Islet of Langerhans (tissue), 1 donor: ENCODE data around the gene DUSP15.

ENCODE experiments used
- FAIRE-seq: peaks from one replicate; lab custom pipeline; 2011; peaks lifted over from hg19 to GRCh38; lab: Jason Lieb, UNC

The DUSP15 gene

DNA sequence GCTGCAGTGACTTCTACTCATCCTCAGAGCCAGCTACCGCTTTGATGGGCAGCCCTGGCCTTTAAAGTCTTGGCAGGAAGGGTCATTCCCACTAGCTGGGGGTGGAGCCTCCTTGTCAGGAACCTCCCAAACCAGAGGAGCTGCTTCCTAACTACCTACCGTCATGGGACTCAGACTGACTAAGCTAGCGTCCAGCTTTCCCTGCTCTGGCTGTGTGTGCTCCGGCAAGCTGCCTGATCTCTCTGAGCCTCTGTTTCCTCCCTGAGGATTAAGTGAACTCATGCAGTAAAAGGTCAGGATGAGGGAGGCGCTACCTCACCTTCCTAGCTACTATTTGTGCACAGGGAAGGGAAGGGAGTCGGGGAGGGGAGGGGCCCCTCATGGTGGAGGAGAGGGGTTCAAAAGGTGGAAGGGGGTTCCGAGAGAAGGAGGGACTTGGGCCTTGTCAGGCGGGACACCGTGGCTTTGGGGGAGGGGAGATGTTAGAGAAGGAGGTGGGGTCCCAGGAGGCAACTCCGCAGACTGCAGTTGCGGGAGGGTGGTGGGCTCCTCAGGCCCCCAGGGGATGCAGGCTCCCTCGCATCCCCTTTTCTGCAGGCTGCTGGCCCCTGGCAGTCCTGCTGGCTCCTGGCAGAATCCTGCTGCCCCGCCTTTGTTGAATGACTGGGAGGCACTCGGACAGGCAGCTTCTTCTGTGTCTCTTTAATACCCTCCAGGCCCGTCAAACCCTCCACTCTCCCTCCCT lies 9.8 kb downstream of the DUSP15 start:
- no peak for FAIRE-seq

DNA sequence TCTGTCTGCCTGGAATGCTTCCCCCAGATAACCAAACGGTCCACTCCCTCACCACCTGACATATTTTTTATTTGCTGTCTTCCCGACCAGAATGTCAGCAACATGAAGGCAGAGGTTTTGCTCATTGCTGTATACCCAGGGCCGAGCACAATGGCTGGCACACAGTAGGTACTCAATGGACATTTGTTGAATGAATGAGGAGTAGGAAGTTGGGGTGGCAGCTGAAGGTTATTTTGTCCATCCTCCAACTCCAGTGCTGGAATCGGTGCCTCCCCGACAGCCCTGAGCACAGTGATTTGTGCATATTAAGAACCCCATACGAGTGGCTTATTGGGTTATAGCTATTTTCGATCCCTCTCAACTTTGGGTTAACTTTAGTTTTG lies 10.3 kb downstream of the DUSP15 start:
- no peak for FAIRE-seq

DNA sequence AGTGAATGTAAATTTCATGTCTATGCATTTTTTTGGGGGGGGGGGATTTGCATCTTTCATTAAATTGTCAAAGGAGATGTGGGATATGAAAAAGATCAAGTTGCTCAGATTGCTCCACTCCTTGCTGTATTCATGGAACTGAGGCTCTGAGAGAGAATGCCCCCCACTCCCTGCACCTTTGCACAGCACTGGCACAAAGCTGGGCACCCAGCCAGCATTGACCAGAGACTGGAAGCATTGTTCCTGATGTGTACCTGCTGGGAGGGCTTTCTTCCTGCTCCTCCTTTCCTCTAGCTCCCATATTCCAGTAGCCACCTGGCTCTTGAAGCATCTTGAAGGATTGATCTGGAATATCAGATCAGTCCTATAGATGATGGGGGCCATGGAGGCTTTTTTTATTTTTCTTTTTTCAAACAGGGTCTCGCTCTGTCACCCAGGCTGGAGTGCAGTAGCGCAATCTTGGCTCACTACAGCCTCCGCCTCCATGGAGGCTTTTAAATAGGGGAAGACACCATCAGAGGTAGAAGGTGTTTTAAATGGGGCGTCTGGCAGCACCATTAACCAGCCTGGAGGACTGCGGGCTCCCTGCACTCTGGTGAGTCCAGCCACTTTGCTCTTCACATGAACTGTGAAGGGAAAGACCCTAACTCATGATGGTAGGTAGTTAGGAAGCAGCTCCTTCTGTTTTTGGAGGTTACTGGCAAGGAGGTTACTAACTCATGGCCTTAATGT lies 10.9 kb downstream of the DUSP15 start:
- no peak for FAIRE-seq

DNA sequence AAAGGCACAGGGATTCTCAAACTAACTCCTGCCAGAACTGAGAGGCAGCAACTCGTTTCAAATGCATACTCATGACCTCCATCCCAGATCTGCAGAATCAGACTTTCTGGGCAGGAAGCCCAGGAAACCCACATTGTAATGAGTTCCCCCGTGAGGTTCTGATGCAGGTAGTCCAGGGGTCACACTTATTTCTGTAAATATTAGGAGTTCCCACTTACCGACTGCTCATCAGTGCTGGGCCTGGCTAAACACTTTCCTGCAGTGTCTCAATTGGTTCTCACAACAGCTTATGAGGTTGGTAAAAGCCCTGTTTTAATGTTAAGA lies 11.6 kb downstream of the DUSP15 start:
- no peak for FAIRE-seq

DNA sequence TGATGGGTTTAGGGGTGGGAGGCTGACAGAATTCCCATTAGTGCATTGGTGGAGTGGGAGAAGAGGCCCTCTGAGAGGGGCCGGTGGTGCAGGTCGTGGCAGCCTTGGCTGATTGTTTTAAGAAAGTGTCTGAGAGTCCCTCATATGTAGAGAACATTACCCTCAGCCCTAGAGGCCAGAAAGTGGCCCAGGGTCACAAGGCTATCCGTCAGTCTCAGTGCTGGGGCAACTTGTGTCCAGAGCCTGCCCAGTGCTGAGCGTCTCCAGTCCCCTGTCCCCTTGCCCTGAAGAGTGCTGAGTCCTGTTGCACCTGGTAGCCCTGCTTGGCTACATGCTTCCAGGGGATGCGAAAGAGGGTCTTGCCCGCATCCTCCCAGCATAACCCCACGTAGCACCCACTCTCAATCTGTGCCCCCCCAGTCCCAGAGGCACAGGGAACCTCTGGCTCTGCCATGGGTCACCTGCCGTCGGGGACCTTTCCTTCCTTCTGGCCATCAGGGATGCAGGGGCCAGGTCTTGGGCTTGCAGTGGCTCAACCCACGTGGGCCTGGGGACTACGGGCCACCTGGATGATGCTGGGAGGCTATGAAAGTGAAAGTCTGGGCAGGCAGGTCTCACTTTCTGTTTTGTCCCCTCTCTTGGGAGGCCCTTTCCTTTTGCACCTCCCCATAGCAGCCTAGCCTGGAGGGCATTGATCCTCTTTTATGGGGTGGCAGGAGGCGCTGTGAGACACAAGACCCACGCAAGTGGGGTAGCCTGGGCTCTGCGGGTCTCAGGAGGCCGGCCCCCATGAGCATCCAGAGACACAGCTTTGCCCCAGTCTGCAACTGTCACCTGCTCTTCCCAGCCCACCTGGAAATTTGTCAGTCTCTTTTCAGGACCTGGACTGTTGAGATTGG lies 12.2 kb downstream of the DUSP15 start:
- FAIRE-seq: no peak

DNA sequence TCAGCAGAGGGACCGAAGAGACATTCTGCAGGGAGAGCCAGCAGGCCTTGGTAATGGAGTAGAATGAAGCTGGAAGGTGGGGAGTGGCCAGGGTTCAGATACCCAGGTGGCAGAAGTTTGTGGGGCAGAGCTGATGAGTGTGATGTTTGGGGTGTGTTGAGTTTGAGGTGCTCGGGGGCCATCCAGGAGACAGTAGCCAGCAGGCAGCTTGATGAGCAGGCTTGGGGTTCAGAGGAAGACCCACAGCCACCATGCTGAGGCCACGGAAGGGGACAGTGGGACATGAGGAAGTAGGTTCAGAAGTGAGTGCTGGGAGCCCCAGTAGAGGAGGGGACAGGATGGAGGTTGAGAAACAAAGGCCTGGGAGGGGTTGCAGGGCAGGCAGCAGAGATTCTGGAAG lies 13.8 kb downstream of the DUSP15 start:
- FAIRE-seq: no peak

DNA sequence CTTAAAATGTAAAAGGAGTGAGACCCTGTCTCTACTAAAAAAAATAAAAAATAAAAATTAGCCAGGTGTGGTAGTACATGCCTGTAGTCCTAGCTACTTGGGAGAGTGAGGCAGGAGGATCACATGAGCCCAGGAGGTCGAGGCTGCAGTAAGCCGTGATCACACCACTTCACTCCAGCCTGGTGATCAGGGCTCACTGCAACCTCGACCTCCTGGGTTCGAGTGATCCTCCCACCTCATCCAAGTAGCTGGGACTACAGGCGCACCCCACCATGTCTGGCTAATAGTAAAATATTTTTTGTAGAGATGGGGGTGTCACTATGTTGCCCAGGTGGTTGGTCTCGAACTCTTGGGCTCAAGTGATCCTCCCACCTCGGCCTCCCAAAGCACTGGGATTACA lies 16.8 kb downstream of the DUSP15 start:
- no peak for FAIRE-seq

DNA sequence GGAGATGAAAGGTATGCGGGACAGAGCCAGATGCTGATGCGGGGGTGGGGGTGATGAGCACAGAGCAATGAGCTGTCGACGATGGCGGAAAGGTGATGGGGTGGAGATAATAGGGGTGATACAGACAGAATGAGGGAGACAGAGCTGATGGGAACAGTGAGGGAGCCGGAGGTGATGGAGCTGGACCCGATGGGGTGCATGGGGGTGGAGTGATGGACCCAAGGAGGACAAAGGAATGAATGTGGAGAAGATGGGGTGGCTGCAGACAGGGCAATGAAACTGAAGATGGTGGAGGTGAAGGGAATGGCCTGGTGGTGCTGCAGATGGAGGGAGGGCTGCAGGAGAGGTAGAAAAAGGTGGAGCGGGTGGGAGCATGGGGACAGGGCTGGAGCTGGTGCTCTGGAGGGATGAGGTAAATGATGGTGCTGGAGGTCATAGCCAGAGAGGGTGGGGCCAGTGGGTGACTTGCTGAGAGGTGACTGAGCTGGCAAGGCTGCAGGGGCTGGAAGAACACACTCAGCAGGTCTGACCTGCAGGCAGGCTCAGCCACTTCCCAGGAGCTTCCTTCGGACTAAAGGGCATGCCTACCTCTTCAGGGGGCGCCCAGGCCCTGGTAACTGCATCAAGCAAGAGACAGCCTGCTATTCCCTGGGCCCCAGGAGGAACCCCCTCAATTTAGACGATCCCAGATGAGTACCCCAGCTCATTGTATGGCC lies 18.9 kb downstream of the DUSP15 start:
- no peak for FAIRE-seq

DNA sequence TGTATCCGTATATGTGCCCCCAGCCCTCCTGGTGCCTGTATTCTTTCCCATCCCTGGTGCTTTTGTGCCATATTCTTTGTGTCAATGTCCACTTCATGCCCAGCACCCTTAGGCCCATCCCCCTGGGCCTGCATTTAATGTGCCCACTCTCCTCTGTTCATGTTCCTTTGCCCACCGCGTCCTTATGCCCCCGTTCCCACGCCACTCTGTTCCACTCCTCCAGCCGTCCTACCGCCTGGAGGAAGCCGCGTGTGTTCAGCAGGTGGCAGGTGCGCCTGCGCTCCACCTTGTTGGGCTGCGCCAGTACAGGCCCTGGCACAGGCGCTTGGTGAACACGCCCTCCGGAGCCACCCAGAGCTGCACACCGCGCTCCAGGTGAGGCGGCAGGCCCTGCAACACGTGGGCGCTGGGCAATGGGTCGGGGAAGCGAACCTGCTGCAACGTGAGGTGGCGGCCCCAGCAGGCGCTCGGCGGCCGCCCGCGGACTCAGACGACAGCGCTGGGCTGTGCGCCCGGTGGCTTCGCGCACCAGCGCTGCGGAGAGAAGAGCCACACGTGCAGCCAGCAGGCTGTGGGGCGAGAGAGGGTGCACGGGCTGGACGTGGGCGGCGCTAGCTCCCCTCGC lies 20.9 kb downstream of the DUSP15 start:
- no peak for FAIRE-seq

DNA sequence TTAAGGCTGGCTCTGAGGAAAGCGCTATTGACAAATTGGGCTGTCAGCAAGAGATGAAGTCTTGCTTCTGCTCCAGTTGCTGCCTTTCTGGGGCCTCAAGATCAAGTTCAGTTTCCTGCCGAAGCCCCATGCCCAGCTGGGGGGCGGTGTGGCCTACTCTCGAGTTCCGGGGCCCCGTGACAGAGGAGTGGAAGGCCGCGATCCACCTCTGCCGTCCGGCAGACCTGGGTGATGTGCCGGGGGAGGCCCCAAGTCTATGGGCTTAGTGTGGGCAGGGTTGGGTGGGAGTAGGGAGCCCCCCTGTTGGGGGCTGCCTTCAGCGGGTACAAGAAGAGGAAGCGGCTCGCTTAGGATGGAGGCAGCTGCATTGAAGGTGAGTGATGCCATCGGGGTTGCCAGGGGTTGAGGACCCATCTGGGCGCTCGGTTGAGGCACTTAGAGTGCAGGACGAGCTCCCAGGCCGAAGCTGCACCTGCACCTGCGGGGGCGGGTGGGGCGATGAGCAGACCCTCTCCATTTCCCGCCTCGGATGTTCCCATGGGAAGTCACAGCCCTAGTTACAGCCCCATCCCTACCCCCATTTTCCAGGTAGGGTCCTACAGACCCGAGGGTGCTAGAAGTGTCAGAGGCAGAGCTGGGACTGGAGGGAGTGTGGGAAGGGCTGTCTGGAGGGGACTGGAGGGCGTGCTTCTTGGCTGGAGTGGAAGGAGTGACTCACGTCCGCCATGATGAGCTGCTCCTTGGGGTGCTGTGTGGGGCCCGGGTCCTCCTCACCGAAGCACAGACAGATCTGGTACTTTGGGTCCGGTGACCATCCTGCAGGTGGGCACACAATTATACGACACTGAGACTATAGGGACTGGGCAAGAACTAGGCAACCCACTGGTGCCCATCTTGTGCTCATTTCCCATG lies 22.0 kb downstream of the DUSP15 start:
- FAIRE-seq: no peak

DNA sequence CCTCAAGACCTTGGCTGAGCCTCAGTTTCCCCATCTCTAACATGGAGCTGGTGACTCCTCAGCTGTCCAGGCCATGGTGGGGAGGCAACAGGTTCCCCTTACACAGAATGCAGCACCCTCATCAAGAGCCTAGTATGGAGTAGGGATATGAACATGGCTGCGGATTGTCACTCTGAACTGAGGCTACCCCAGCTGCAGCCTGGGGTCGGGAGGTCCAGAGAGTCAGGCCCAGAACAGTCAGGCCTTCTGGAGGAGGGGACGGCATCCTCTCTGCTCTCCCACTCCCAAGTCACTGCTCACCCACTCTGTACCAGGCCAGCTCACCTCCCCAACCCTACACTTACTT lies 23.6 kb downstream of the DUSP15 start:
- FAIRE-seq: no peak

DNA sequence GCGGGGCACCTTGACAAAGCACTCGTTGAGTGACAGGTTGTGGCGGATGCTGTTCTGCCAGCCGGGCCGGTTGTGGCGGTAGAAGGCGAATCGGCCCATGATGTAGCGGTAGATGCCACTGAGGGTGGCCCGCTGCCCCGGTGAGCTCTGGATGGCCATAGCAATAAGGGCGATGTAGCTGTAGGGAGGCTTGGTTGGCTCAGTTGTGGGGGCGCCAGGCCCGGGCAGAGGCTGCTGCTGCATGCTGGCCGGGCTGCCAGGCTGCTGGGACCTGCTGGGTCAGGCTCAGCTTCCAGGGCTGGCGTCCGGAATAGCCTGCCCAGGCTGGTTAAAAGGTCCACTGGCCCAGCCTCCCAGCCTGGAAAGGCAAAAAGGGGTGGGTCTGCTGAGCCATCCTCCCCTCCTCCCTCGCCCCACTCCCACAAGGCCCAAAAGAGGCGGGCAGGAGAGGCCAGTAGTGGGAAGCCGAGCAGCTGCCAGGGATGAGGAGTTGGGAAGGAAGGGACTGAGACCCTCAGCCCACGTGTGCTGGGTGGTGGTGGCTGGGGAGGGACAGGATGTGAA lies 24.9 kb downstream of the DUSP15 start, which contains the start of gene FOXS1:
TSS of gene FOXS1 (minus strand) at position 305 of the 564 bp plus-strand sequence. CDS start at position 243, 62 bp downstream.
- no peak for FAIRE-seq

DNA sequence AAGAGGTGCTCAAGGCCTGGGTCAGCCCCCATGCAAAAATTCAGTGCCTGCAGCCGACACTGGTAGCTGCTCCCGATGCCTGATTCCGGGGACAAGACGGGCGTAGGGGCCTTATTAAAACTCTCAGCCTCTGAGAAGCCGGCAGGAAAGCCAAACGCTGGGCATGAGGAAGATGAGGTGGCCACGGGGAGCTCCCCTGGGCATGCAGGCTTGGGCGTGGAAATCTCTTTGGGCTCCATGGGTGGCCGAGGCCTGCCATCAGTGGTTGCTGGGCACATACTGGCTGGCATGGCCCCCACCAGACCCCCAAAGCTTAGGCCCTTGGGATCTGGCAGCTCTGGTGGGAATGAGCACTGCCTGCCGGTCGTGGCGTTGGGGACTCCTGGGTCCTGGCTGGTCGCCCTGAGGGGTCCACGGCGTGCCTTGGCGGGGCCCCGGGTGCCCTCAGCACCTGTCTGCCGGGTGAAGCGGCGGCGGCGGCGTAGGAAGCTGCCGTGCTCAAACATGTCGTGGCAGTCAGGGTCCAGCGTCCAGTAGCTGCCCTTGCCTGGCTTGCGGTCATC lies 25.5 kb downstream of the DUSP15 start:
- no peak for FAIRE-seq

DNA sequence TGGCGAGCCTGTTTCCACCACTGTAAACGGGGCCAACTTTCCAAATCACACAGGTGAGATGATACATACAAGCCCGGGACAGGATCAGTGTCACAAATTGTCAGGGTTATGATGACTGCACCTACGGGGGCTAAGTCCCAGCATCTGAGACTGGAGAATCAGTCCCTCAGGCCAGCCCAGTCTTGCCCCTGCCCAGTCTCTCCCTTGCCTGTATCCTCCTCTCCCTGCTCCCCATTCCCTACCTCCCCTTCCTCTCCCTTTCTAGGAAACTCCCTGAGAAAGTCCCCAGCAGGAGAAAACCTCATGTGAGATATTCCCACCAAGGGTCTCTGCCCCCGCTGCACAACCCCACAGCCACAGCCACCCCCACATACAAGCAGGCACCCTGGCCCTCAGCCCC lies 26.4 kb downstream of the DUSP15 start:
- no peak for FAIRE-seq

DNA sequence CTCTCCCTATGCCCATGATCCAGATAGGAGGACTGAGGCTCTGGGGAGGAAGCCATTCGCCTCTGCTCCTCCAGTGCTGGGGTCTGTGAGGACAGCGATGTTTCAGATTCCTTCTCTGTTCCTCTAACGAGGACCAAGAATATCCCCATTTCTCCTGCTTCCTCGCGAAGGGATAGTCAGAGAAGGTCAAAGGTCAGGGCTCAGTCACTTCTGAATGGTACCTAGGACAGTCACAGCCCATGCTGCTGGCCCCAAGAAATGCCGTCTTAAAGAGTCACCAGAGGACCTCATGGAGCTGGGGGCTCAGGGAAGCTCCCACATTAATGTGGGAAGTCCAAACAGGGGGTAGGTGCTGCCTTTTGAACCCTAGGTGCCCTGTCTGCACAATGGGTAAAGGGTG lies 27.0 kb downstream of the DUSP15 start:
- no peak for FAIRE-seq

DNA sequence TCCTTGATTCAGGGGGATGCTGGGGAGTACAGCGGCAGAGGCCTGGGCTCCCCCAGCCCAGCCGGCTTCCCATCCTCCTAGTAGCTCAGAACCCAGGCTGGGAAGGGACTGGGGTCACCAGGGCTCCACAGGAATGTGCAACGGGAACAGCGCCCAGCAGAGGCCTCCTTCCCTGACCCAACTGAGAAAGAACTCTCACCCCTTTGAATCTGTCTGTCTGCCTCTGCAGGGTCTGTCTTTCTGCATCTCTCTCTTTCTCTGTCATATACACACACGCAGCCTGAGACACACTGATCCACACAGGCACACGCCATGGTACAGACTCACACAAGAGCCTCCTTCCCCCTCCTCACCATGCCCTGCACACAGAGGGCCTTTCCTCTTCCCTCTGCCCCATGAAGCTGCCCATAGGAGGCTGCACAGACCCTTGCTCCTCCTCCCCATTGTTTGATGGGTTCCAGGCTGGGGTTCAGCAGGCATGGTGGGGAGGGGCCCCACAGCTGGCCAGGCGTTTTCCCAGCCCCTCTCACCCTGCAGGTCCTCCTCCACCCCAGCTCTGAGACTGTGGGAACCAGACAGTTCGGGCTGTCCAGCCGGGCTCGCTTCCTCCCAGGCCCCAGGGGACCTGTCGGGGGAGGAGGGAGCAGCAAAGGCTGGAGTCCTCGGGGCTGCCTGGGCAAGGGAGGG lies 27.7 kb downstream of the DUSP15 start:
- FAIRE-seq: no peak

DNA sequence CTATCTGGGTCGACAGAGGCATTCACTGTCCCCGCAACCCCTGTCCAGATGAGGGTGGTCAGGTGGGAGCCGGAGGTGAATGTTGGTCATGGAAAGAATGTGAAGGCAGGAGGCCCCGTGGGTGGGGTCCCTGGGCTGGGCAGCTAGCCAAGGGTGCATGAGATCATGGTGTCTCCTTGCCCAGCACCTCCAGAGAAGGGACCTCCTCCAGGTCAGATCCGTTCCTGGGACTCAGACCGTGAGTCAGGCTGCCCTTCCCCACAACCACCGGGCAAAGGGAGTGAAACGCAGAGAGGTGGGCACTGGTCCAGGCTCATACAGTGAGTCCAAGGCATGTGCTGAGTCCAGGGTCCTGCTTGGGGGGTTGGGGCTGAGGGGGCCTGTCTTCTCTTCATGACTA lies 28.4 kb downstream of the DUSP15 start:
- no peak for FAIRE-seq

DNA sequence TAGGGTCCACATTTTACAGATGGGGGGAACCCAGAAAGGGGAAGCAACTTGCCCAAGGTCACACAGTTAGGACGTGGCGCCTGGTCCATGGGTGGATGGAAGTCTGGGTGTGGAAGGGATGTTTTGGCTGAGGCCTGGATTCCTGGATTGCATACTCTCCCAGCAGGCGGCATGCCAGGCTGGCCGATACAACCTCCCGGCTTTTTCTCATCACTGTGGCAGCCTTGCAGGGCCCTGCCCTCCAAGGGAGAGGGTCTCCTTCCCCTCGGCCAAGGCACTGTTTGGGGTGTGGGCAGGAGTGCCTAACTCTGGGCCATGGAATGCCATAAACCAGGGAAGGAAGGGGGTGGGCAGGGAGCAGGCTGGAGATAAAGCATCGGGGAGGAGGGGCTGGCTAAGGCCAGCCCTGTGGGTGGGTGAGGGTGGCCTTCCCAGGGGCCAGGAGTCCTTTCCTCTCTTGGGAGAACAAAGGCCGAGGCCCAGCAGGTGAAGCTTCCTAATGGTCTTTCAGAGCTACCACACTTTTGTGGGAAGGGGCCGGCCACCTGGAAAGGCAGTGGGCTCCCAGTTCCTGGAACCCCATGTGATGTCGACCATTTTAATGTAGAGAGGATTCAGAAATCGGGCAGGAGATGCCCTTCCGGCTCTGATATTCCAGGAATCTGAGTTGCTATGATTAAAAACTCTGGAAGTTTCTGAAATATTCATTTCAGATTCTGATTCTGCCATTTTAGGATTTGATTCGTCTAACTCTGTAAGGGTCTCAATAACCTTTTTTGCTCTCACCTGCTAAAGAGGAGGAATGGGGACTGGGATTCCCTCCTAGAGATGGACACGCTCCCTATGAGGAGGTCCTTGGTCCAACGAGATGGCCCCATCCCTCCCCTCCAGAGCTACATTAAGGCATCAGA lies 29.2 kb downstream of the DUSP15 start:
- FAIRE-seq: no peak
